CD14-positive monocyte (primary cell): ENCODE data around the gene TANGO6. TPM values are rescaled to one million over a fixed set of nuclear protein-coding genes. Genes with fewer than 3 reads are reported as not detected.
A peak's percentile ranks its signal among the peaks of the same experiment; 100 is the strongest.

ENCODE experiments used
- DNase-seq, 3 donors: peaks; one replicate each; pipeline ENCODE4 v3.0.0-alpha.2; 2011 to 2022
- H2AFZ ChIP-seq: 2 replicates; pipeline ENCODE4 v1.6.0; 2012; ENCODE audit warnings: mild to moderate bottlenecking, low read depth, low read length, inconsistent platforms; ENCODE audit not compliant: insufficient read depth, poor library complexity, severe bottlenecking
- H3K27ac ChIP-seq, 2 donors: 1 replicate in 1 of 2; 2 replicates in 1 of 2; pipeline ENCODE4 v1.5.1; 2012 to 2013; ENCODE audit warnings: low read length in 2 of 2, control low read depth in 1 of 2, inconsistent platforms in 1 of 2, low read depth in 1 of 2, mild to moderate bottlenecking in 1 of 2
- H3K27me3 ChIP-seq, 2 donors: one replicate each; pipeline versions ENCODE4 v1.6.0 to v1.6.1; 2011 to 2013; ENCODE audit warnings: low read length in 2 of 2; ENCODE audit not compliant: control insufficient read depth in 2 of 2, insufficient read depth in 2 of 2
- H3K36me3 ChIP-seq, 2 donors: replicated peaks in 1 of 2; 1 replicate in 1 of 2; 2 replicates in 1 of 2; pipeline versions ENCODE4 v1.5.1 to v1.6.1; 2012 to 2013; ENCODE audit warnings: low read length in 2 of 2, control low read depth in 1 of 2, inconsistent platforms in 1 of 2, mild to moderate bottlenecking in 1 of 2; ENCODE audit not compliant: insufficient read depth in 2 of 2, control insufficient read depth in 1 of 2
- H3K4me1 ChIP-seq, 2 donors: 1 replicate in 1 of 2; 2 replicates in 1 of 2; pipeline versions ENCODE4 v1.5.1 to v1.6.1; 2012 to 2013; ENCODE audit warnings: low read length in 2 of 2, control low read depth in 1 of 2, inconsistent platforms in 1 of 2, mild to moderate bottlenecking in 1 of 2, moderate library complexity in 1 of 2; ENCODE audit not compliant: insufficient read depth in 2 of 2, control insufficient read depth in 1 of 2
- H3K4me2 ChIP-seq: replicated peaks from 2 replicates; pipeline ENCODE3; 2012; ENCODE audit warnings: low read length, moderate library complexity, mild to moderate bottlenecking; ENCODE audit not compliant: poor library complexity, severe bottlenecking; ENCODE audit errors: extremely low read depth
- H3K4me3 ChIP-seq, 3 experiments: fragments of 200-600 bp in 1 of 3; sonication (generic) in 1 of 3; replicated peaks in 1 of 3; 1 replicate in 2 of 3; 2 replicates in 1 of 3; pipeline ENCODE4 v1.5.1; 2011 to 2013; ENCODE audit warnings: low read length in 3 of 3, mild to moderate bottlenecking in 3 of 3, control low read depth in 2 of 3, low read depth in 2 of 3, inconsistent platforms in 1 of 3, moderate library complexity in 1 of 3
- H3K79me2 ChIP-seq: 2 replicates; pipeline ENCODE4 v1.6.0; 2012; ENCODE audit warnings: mild to moderate bottlenecking, control low read depth, inconsistent platforms, low read length, moderate library complexity; ENCODE audit not compliant: insufficient read depth
- H3K9ac ChIP-seq: 2 replicates; pipeline ENCODE4 v1.6.0; 2017; ENCODE audit warnings: low read length, mild to moderate bottlenecking; ENCODE audit not compliant: insufficient read depth, poor library complexity, severe bottlenecking
- H3K9me3 ChIP-seq, 2 donors: replicated peaks in 1 of 2; 1 replicate in 1 of 2; 2 replicates in 1 of 2; pipeline versions ENCODE4 v1.5.1 to v1.6.1; 2012 to 2013; ENCODE audit warnings: low read length in 2 of 2, control low read depth in 1 of 2; ENCODE audit not compliant: control insufficient read depth in 1 of 2, insufficient read depth in 1 of 2
- H4K20me1 ChIP-seq: 2 replicates; pipeline ENCODE4 v1.6.0; 2012; ENCODE audit warnings: mild to moderate bottlenecking, low read length, control low read depth, moderate library complexity; ENCODE audit not compliant: insufficient read depth
- H3K27ac Mint-ChIP-seq, 7 donors: one replicate each; pipeline ENCODE4 v1.8.0; 2020; ENCODE audit warnings: mild to moderate bottlenecking in 7 of 7, mixed read lengths in 7 of 7, moderate library complexity in 6 of 7, inconsistent platforms in 2 of 7
- H3K27me3 Mint-ChIP-seq, 3 donors: one replicate each; pipeline ENCODE4 v1.8.0; 2021 to 2022; ENCODE audit warnings: low read depth in 3 of 3, mild to moderate bottlenecking in 3 of 3, mixed read lengths in 3 of 3, moderate library complexity in 3 of 3, inconsistent platforms in 1 of 3
- H3K36me3 Mint-ChIP-seq, 2 donors: one replicate each; pipeline ENCODE4 v1.8.0; 2020; ENCODE audit warnings: mixed read lengths in 2 of 2, inconsistent platforms in 1 of 2, mild to moderate bottlenecking in 1 of 2
- H3K4me1 Mint-ChIP-seq: one replicate; pipeline ENCODE4 v1.8.0; 2020; ENCODE audit warnings: mild to moderate bottlenecking, mixed read lengths
- H3K4me3 Mint-ChIP-seq, 2 donors: one replicate each; pipeline ENCODE4 v1.8.0; 2020; ENCODE audit warnings: mild to moderate bottlenecking in 2 of 2, mixed read lengths in 2 of 2, moderate library complexity in 1 of 2
- H3K9me3 Mint-ChIP-seq, 7 donors: one replicate each; pipeline ENCODE4 v1.8.0; 2020 to 2022; ENCODE audit warnings: mixed read lengths in 7 of 7, mild to moderate bottlenecking in 6 of 7, moderate library complexity in 6 of 7, inconsistent platforms in 2 of 7
- WGBS: methylation state at CpG from one replicate; pipeline ENCODE4 v1.1.5; 2013; ENCODE audit warnings: missing lambda C conversion rate; ENCODE audit not compliant: insufficient coverage; 5-methylcytosine and 5-hydroxymethylcytosine counted together
- intact Hi-C, 2 donors: fragments of 100-400 bp; cut with micrococcal nuclease; formaldehyde crosslinking; loops; one replicate each; pipeline versions ENCODE4 v1.15.0 to v1.15.1; 2023
- polyA plus RNA-seq, 3 donors: library from polyadenylated mRNA; depleted of rRNA in 1 of 3; unstranded in 2 of 3; stranded (reverse) in 1 of 3; fragments of 300-500 nt in 2 of 3; fragments of >200 nt in 1 of 3; fragmentation: Illumina TruSeq in 2 of 3; gene quantifications; 1 replicate in 2 of 3; 2 replicates in 1 of 3; pipeline ENCODE4 v1.2.3, GENCODE V29; 2012 to 2021
- TF ChIP-seq, protein P1 (sequence below): fragments of 200-600 bp; IDR thresholded peaks from one replicate; pipeline ENCODE4 v1.8.0; 2022; ENCODE audit warnings: antibody characterized with exemption, mild to moderate bottlenecking

The TANGO6 gene
- polyA plus RNA-seq, 3 donors = 6.5 to 8.1 (median 7.3) TPM

DNA sequence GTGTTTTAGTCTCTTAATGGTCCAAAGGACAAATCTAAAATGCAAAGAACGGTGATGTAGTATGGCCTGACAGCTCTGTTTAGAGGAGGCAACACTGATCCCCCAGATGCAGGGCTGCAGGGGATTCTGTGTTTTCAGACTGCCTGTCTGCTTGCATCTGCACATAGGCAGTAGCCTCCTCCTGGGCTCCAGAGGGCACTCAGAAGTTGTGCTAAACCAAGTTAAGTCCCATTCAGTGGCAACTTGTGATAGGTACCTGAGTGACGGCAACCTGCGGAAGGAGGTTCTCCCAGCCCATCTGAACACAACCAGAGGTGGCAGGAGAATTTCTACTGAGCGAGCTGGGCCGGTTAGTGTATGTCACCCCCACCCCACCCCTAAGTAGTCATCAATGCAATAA lies 272.0 kb downstream of the TANGO6 start:
- no peaks in the 10 kb centered on the region for H3K79me2 ChIP-seq
- TF ChIP-seq, protein P1, sequence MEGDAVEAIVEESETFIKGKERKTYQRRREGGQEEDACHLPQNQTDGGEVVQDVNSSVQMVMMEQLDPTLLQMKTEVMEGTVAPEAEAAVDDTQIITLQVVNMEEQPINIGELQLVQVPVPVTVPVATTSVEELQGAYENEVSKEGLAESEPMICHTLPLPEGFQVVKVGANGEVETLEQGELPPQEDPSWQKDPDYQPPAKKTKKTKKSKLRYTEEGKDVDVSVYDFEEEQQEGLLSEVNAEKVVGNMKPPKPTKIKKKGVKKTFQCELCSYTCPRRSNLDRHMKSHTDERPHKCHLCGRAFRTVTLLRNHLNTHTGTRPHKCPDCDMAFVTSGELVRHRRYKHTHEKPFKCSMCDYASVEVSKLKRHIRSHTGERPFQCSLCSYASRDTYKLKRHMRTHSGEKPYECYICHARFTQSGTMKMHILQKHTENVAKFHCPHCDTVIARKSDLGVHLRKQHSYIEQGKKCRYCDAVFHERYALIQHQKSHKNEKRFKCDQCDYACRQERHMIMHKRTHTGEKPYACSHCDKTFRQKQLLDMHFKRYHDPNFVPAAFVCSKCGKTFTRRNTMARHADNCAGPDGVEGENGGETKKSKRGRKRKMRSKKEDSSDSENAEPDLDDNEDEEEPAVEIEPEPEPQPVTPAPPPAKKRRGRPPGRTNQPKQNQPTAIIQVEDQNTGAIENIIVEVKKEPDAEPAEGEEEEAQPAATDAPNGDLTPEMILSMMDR = no peak
- H3K36me3 ChIP-seq = peaks cover 48 to 76% of the 10 kb centered on the region in 2 donors
- H3K27me3 ChIP-seq = no peaks in the 10 kb centered on the region
- H2AFZ ChIP-seq = no peak overlapping the region
- H3K27ac ChIP-seq = no peak overlapping the region
- intact Hi-C loops = no loop called here
- H3K9me3 ChIP-seq = no peaks in the 10 kb centered on the region
- WGBS = 98% methylated on average over 5 of the region's 5 CpGs
- no peak overlapping the region for H3K4me3 ChIP-seq
- DNase-seq = no peak
- peak overlapping the region in 1 of 7 donors; percentile 55 for H3K27ac Mint-ChIP-seq
- H3K4me3 Mint-ChIP-seq = no peak overlapping the region
- H3K27me3 Mint-ChIP-seq = peaks cover 0 to 2% (median 1%) of the 10 kb centered on the region in 3 donors
- H3K36me3 Mint-ChIP-seq = peaks cover 55 to 71% of the 10 kb centered on the region in 2 donors
- peaks cover 6% of the 10 kb centered on the region for H3K4me1 Mint-ChIP-seq
- no peak overlapping the region for H3K9ac ChIP-seq
- peaks cover 92% of the 10 kb centered on the region for H4K20me1 ChIP-seq
- peaks cover 0 to 2% (median 0%) of the 10 kb centered on the region in 7 donors for H3K9me3 Mint-ChIP-seq
- no peaks in the 10 kb centered on the region for H3K4me1 ChIP-seq
- H3K4me2 ChIP-seq = no peak overlapping the region

DNA sequence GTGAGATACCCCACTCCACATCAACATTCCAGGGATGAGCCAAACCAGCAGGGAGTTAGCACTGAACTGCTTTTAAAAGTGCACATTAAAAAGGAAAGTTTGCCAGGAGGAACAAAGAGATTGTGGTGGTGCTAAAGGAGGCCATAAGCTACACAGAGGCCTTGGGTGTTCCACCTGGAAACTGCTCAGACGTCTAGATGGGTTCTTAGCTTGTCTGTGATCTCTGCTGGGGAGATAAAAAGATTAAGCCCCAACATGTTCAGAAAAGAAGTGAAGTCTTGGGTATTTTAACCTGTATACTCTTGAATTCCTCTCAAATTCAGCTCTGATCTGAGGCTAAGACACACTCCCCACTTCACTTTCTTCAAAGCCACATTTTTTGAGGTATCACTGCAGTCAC lies 272.5 kb downstream of the TANGO6 start:
- TF ChIP-seq, protein P1 = no peak
- no peaks in the 10 kb centered on the region for H3K27me3 ChIP-seq
- DNase-seq = no peak
- H2AFZ ChIP-seq = no peak overlapping the region
- no peak overlapping the region for H3K27ac ChIP-seq
- no peak overlapping the region for H3K4me3 ChIP-seq
- peaks cover 49 to 81% of the 10 kb centered on the region in 2 donors for H3K36me3 ChIP-seq
- peaks cover 0 to 2% (median 0%) of the 10 kb centered on the region in 7 donors for H3K9me3 Mint-ChIP-seq
- intact Hi-C loops = no loop called here
- H3K4me3 Mint-ChIP-seq = no peak overlapping the region
- no peaks in the 10 kb centered on the region for H3K9me3 ChIP-seq
- peaks cover 92% of the 10 kb centered on the region for H4K20me1 ChIP-seq
- no peak overlapping the region for H3K9ac ChIP-seq
- H3K27ac Mint-ChIP-seq = peak overlapping the region in 1 of 7 donors; percentile 30
- peaks cover 6% of the 10 kb centered on the region for H3K4me1 Mint-ChIP-seq
- H3K4me2 ChIP-seq = no peak overlapping the region
- WGBS = no CpG with 5 or more reads among the region's 1 CpG
- peaks cover 54 to 73% of the 10 kb centered on the region in 2 donors for H3K36me3 Mint-ChIP-seq
- no peaks in the 10 kb centered on the region for H3K4me1 ChIP-seq
- peaks cover 0 to 2% (median 1%) of the 10 kb centered on the region in 3 donors for H3K27me3 Mint-ChIP-seq
- no peaks in the 10 kb centered on the region for H3K79me2 ChIP-seq
